Activated naive CD8-positive, alpha-beta T cell treated with anti-CD3 and anti-CD28 coated beads, Interleukin-2, amount 50 U/mL, for 16 hours (primary cell): Measurements from ENCODE around the gene RNF32.
"Not testable (repeated sequence)": the region's sequence is repeated elsewhere in the genome, so short reads cannot be mapped to it uniquely, and the experiment has no call there.

Experiments used
- DNase-seq: peaks from one replicate; pipeline ENCODE4 v3.0.0-alpha.2; 2020; ENCODE audit warnings: low read depth, low spot score

Gene RNF32

DNA sequence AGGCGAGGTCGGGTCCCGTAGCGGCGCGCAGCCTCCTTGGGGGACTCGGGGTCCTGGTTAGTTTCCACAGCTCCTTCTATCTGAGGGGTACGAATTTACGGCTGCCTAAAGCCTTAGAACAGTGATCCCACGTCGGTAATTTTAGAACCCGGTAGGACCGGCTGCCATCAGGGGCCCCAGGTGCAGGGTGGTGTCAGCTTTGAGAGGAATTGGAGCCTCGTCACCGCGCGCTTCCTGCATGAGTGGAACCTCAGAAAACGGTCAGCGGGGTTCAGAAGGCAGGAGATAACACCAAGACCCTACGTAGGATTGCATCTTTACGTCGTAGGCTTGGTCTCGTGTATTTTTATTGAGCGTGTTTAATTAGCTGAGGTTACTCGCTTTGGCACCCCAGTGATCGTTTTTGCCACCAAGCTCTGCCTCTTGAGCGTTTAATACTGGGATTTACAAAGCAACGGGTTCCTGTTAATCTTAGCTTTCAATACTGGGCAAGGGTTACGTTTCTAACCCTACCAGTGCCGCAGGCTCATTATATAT lies 443 bp downstream of the RNF32 start:
- no peak for DNase-seq

GRCh38 chr7:156642306-156643045 lies 1.9 kb downstream of the RNF32 start:
- DNase-seq, result no peak

DNA sequence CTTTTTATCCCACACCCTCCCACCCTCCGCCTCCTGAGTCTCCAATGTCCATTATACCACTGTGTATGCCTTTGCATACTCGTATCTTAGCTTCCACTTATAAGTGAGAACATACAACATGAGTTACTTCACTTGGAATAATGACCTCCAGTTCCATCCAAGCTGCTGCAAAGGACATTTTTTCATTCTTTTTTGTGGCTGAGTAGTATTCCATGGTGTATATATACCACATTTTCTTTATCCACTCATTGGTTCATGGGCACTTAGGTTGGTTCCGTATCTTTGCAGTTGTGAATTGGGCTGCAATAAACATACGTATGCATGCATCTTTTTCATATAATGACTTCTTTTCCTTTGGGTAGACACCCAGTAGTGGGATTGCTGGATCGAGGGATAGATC lies 6.8 kb downstream of the RNF32 start:
- not testable (repeated sequence) for DNase-seq

- no peak for DNase-seq
Measured at GRCh38 chr7:156650042-156650441, 9.5 kb downstream of the RNF32 start.

- DNase-seq, result no peak
Measured at GRCh38 chr7:156651474-156651873, 10.9 kb downstream of the RNF32 start.

DNA sequence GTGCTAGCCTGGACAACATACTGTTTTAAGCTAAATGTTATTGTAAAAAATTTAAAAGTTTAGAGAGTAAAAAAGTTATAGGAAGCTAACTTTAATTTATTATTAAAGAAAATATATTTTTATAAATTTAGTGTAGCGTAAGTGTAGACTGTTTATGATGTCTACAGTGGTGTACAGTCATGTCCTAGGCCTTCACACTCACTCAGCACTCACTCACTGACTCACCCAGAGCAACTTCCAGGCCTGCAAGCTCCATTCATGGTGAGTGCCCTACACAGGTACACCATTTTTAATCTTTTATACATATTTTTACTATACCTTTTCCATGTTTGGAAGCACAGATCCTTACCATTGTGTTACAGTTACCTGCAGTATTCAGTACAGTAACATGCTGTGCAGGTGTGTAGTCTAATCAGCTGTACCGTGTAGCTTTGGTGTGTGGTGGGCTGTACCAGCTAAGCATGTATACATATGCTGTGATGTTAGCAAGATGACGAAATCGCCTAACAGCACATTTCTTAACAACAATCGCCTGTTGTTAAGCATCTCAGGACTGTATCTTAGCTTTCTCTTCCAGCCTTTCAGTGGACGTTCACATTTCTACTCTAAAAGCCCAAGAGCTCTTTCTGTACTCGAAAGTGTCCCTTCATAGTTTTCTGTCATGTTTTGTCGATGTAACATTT lies 12.5 kb downstream of the RNF32 start:
- no peak for DNase-seq

DNA sequence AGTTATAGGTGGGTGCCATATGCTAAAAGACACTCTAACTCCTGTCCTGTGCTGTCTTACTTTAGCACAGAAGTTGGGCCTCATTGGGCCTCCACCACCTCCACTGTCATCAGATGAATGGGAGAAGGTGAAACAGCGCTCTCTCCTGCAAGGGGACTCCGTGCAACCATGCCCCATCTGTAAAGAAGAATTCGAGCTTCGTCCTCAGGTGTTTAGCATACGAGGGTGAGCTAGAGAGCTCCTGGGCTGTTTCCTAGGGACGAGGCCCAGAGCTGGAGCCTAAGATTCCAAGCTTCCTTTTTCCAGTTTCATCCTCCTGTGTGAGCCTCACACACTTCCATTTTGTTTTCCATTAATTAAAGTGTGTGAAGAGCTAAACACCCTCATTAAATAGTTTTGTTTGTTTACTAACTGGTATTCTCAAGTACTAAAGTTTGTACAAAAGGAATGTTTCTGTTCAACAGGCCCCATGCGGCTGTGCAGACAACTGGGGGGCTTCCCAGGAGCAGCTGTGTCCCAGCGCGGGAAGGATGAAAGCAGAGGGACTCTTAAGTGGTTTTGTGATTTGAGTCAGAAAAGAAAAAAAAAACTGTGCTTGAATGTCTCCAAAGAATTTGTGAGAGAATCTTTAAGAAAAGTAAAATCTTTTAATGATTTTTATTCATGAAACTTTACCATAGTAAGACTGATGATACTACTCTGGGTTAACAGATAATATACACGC lies 14.1 kb downstream of the RNF32 start:
- no peak for DNase-seq

DNA sequence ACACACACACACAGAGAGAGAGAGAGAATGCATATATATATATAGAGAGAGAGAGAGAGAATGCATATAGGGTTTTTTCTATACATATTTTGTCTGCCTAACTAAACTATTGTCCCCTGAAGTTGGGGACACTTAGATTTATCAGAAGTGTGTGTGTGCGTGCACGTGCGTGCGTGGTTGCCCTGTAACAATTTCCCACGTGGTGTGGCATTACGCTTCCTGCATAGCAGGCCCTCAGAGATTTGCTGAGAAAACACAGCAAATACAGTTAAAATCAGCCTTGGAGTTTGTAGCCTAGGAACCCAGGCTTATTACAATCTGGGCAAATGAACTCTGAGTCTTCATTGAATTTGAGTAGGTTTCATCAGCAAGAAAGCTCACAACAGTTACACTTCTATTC lies 14.7 kb downstream of the RNF32 start:
- DNase-seq, result no peak

DNA sequence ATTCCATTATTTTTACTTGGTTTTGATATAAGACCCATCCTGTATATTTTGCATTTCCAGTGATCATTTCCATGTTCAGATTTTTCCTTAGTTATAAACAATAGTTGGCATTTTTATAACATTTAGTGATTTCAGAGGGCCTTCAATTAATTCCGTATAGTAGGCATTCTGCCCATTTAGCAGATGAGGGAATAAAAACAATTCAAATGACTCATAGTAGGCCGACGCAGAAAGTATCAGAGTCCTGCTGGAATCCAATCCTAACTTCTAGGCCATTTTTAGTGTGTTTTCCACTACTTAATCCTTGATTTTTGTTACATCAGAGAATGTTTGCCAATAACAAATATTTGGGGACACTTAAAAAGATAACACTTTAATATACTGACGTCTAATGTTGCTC lies 15.4 kb downstream of the RNF32 start:
- DNase-seq, result no peak

DNA sequence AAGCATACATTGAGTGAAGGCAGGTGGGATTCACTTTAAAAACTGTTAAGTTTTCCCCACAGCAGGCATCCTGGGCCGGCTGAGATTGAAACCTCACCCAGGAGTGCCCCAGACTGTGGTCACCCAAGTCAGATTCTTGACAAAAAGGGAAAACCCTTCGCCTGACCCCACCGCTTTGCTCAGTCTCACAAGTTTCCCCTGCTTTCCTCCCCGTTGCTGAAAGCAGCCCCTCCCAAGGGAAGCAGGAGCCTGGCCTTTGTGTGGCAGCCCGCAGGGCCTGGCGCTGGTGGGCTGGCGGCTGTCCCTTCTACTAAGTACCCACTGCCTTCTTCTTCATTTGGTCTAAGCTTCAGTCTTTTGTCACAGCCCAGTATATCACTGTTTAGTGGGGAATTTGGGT lies 16.0 kb downstream of the RNF32 start:
- no peak for DNase-seq

DNA sequence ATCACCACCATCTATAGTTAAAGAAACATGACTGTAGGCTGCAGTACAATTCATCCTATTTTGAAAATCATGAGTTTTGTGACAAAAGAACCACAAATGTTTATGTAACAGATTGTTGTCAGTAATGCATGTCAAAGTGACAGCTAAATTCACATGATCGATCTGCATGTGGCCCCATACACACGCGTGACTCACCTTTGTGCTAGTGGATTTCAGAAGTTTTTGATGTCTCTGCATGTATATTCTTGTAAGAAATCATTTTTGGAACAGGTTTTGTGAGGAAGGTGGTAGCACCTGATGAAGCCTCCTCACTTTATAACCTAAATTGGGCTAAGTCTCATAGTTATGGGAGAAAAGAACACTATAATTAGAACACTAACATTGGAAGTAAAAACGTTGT lies 17.1 kb downstream of the RNF32 start:
- DNase-seq, result no peak

GRCh38 chr7:156659203-156659602 lies 18.6 kb downstream of the RNF32 start:
- DNase-seq, result no peak

- DNase-seq, result no peak
Measured at GRCh38 chr7:156659961-156660360, 19.4 kb downstream of the RNF32 start.

- no peak for DNase-seq
Measured at GRCh38 chr7:156661637-156662036, 21.1 kb downstream of the RNF32 start.

GRCh38 chr7:156662277-156662676 lies 21.7 kb downstream of the RNF32 start:
- DNase-seq, result no peak

GRCh38 chr7:156665101-156665500 lies 24.5 kb downstream of the RNF32 start:
- DNase-seq, result no peak

- no peak for DNase-seq
Measured at GRCh38 chr7:156666368-156667109, 26.0 kb downstream of the RNF32 start.

GRCh38 chr7:156667110-156667426 lies 26.5 kb downstream of the RNF32 start:
- no peak for DNase-seq

GRCh38 chr7:156668130-156668741 lies 27.7 kb downstream of the RNF32 start:
- no peak for DNase-seq

DNA sequence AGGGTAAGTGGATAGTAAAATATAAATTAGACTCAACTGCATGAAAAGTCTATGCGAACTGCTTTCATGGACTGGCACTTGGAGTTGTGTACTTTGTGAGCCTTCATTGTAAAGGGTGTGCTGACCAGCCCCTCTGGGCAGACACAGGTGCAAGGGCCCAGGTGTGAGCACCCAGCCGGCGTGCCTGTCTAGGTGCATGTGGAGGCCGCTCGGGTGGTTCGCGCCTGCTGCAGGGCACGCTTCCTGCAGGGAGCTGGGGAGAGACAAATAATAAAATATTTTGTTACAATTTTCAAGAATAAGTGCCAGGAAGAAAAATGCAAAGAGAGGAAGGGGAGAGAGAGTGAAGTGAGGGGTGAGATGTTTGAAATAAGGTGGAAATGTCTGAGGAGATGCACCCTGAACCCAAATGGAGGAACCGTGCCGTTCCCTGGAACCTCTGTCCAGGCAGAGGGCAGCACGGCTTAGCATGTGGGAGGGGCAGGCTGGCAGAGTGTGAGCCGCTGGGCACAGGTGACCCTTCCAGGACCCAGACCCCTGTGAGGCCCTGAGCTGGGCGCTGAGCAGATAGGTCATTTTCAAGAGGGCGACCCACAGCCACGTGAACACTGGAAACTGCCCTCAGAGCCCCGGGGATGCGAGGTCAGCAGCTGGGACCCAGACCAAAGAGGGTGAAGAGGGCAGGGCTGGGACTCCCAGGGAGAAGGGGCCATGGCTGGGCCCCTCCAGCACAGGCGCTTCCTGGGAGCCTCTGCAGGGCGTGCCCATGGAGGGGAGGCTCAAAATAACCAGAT lies 28.7 kb downstream of the RNF32 start:
- DNase-seq, result no peak

GRCh38 chr7:156673454-156673853 lies 32.9 kb downstream of the RNF32 start:
- DNase-seq, result no peak
